ENCODE measurements around the gene HSPA5.

HSPA5 gene

DNA sequence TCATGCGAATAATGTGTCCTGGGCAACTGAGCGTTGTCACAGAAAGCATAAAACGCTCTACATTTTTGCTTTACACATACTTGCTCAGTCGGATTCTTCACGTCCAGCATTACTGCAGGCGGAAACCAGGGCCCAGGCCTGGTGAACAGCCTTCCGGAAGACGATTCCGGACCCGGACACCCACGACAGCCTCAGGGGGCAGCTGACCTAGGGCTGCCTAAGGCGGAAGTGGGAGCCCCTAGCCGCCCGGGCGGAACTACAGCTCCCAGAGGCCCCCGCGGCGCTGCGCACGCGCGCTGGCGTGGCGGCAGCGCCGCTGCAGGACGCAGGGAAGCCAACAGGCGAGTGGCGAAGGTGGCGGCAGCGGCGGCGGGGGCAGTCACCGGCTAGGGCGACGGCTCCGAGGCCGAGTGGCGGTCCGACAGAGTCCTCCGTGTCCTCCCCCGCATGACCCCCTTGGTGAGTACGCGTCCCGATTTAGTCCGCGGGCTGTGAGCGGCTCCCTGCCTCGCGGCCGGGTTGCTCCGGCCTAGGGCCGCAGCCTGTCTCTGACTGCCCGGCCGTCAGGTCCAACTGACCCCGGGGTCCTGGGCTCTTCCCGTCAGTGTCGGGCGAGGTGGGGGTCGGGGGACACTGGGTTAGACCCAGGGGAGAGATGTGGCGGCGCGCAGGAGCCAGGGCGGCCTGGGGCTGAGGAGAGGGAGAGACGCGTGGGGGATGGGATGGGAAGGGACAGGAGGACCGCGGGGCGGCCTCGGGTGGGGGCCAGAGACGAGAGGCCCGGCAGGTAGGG lies 20.6 kb upstream of the HSPA5 start, which contains the start of gene GAPVD1 (continued):
- TF ChIP-seq, protein P1, sequence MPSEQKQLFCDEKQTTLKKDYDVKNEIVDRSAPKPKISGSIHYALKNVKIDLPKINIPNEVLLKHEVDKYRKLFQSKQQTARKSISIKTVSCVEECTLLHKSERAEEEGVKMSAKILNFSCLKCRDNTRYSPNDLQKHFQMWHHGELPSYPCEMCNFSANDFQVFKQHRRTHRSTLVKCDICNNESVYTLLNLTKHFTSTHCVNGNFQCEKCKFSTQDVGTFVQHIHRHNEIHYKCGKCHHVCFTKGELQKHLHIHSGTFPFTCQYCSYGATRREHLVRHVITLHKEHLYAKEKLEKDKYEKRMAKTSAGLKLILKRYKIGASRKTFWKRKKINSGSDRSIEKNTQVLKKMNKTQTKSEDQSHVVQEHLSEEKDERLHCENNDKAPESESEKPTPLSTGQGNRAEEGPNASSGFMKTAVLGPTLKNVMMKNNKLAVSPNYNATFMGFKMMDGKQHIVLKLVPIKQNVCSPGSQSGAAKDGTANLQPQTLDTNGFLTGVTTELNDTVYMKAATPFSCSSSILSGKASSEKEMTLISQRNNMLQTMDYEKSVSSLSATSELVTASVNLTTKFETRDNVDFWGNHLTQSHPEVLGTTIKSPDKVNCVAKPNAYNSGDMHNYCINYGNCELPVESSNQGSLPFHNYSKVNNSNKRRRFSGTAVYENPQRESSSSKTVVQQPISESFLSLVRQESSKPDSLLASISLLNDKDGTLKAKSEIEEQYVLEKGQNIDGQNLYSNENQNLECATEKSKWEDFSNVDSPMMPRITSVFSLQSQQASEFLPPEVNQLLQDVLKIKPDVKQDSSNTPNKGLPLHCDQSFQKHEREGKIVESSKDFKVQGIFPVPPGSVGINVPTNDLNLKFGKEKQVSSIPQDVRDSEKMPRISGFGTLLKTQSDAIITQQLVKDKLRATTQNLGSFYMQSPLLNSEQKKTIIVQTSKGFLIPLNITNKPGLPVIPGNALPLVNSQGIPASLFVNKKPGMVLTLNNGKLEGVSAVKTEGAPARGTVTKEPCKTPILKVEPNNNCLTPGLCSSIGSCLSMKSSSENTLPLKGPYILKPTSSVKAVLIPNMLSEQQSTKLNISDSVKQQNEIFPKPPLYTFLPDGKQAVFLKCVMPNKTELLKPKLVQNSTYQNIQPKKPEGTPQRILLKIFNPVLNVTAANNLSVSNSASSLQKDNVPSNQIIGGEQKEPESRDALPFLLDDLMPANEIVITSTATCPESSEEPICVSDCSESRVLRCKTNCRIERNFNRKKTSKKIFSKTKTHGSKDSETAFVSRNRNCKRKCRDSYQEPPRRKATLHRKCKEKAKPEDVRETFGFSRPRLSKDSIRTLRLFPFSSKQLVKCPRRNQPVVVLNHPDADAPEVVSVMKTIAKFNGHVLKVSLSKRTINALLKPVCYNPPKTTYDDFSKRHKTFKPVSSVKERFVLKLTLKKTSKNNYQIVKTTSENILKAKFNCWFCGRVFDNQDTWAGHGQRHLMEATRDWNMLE (tag by site-specific recombination; conservative IDR thresholded peaks at IDR 0.05; ENCODE audit: low read depth): peak; percentile 71
- TF ChIP-seq ZNF341 (tag by site-specific recombination; IDR thresholded peaks at IDR 0.05; ENCODE audit: low read depth): peak; percentile 35; the same call in 1 of the 2 replicates
- peak; percentile 92 for TF ChIP-seq SCRT2 (tag by site-specific recombination; IDR thresholded peaks at IDR 0.05)
- TF ChIP-seq REPIN1 (tag by site-specific recombination; IDR thresholded peaks at IDR 0.05; ENCODE audit: low read depth): no peak
- TF ChIP-seq, protein P2, sequence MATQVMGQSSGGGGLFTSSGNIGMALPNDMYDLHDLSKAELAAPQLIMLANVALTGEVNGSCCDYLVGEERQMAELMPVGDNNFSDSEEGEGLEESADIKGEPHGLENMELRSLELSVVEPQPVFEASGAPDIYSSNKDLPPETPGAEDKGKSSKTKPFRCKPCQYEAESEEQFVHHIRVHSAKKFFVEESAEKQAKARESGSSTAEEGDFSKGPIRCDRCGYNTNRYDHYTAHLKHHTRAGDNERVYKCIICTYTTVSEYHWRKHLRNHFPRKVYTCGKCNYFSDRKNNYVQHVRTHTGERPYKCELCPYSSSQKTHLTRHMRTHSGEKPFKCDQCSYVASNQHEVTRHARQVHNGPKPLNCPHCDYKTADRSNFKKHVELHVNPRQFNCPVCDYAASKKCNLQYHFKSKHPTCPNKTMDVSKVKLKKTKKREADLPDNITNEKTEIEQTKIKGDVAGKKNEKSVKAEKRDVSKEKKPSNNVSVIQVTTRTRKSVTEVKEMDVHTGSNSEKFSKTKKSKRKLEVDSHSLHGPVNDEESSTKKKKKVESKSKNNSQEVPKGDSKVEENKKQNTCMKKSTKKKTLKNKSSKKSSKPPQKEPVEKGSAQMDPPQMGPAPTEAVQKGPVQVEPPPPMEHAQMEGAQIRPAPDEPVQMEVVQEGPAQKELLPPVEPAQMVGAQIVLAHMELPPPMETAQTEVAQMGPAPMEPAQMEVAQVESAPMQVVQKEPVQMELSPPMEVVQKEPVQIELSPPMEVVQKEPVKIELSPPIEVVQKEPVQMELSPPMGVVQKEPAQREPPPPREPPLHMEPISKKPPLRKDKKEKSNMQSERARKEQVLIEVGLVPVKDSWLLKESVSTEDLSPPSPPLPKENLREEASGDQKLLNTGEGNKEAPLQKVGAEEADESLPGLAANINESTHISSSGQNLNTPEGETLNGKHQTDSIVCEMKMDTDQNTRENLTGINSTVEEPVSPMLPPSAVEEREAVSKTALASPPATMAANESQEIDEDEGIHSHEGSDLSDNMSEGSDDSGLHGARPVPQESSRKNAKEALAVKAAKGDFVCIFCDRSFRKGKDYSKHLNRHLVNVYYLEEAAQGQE (tag by site-specific recombination; IDR thresholded peaks at IDR 0.05): no peak; the same call in 1 of the 2 replicates
- TF ChIP-seq ZFP41 (tag by site-specific recombination; IDR thresholded peaks at IDR 0.05; ENCODE audit: borderline replicate concordance): no peak
- TF ChIP-seq, protein P3, sequence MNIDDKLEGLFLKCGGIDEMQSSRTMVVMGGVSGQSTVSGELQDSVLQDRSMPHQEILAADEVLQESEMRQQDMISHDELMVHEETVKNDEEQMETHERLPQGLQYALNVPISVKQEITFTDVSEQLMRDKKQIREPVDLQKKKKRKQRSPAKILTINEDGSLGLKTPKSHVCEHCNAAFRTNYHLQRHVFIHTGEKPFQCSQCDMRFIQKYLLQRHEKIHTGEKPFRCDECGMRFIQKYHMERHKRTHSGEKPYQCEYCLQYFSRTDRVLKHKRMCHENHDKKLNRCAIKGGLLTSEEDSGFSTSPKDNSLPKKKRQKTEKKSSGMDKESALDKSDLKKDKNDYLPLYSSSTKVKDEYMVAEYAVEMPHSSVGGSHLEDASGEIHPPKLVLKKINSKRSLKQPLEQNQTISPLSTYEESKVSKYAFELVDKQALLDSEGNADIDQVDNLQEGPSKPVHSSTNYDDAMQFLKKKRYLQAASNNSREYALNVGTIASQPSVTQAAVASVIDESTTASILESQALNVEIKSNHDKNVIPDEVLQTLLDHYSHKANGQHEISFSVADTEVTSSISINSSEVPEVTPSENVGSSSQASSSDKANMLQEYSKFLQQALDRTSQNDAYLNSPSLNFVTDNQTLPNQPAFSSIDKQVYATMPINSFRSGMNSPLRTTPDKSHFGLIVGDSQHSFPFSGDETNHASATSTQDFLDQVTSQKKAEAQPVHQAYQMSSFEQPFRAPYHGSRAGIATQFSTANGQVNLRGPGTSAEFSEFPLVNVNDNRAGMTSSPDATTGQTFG (tag by site-specific recombination; IDR thresholded peaks at IDR 0.05; ENCODE audit: borderline replicate concordance): no peak
- TF ChIP-seq ZNF354C (tag by site-specific recombination; IDR thresholded peaks at IDR 0.05; ENCODE audit: borderline replicate concordance, low read depth): no peak
- TF ChIP-seq, protein P4, sequence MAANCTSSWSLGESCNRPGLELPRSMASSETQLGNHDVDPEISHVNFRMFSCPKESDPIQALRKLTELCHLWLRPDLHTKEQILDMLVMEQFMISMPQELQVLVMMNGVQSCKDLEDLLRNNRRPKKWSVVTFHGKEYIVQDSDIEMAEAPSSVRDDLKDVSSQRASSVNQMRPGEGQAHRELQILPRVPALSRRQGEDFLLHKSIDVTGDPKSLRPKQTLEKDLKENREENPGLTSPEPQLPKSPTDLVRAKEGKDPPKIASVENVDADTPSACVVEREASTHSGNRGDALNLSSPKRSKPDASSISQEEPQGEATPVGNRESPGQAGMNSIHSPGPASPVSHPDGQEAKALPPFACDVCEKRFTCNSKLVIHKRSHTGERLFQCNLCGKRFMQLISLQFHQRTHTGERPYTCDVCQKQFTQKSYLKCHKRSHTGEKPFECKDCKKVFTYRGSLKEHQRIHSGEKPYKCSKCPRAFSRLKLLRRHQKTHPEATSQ (tag by site-specific recombination; IDR thresholded peaks at IDR 0.05): peak; percentile 35; the same call in 1 of the 2 replicates
- TF ChIP-seq, protein P5, sequence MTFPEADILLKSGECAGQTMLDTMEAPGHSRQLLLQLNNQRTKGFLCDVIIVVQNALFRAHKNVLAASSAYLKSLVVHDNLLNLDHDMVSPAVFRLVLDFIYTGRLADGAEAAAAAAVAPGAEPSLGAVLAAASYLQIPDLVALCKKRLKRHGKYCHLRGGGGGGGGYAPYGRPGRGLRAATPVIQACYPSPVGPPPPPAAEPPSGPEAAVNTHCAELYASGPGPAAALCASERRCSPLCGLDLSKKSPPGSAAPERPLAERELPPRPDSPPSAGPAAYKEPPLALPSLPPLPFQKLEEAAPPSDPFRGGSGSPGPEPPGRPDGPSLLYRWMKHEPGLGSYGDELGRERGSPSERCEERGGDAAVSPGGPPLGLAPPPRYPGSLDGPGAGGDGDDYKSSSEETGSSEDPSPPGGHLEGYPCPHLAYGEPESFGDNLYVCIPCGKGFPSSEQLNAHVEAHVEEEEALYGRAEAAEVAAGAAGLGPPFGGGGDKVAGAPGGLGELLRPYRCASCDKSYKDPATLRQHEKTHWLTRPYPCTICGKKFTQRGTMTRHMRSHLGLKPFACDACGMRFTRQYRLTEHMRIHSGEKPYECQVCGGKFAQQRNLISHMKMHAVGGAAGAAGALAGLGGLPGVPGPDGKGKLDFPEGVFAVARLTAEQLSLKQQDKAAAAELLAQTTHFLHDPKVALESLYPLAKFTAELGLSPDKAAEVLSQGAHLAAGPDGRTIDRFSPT (tag by site-specific recombination; IDR thresholded peaks at IDR 0.05): no peak
- TF ChIP-seq ZNF146 (tag by site-specific recombination; IDR thresholded peaks at IDR 0.05): no peak
- no peak for TF ChIP-seq ZNF16 (tag by site-specific recombination; IDR thresholded peaks at IDR 0.05; ENCODE audit: low read depth)
- TF ChIP-seq ZNF292 (tag by site-specific recombination; IDR thresholded peaks at IDR 0.05; ENCODE audit: borderline replicate concordance, low read depth): no peak
- no peak for TF ChIP-seq ZNF423 (tag by site-specific recombination; IDR thresholded peaks at IDR 0.05)
- TF ChIP-seq, protein P6, sequence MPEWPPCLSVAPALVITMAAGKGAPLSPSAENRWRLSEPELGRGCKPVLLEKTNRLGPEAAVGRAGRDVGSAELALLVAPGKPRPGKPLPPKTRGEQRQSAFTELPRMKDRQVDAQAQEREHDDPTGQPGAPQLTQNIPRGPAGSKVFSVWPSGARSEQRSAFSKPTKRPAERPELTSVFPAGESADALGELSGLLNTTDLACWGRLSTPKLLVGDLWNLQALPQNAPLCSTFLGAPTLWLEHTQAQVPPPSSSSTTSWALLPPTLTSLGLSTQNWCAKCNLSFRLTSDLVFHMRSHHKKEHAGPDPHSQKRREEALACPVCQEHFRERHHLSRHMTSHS (tag by site-specific recombination; IDR thresholded peaks at IDR 0.05): no peak
- no peak for TF ChIP-seq RBAK (tag by site-specific recombination; IDR thresholded peaks at IDR 0.05)
- no peak for TF ChIP-seq ZNF140 (tag by site-specific recombination; IDR thresholded peaks at IDR 0.05)
- TF ChIP-seq ZBTB1 (tag by site-specific recombination; IDR thresholded peaks at IDR 0.05): no peak
- no peak for TF ChIP-seq ZNF623 (tag by site-specific recombination; IDR thresholded peaks at IDR 0.05)
- no peak for TF ChIP-seq ZNF830 (tag by site-specific recombination; IDR thresholded peaks at IDR 0.05; ENCODE audit: low read depth)
- no peak for TF ChIP-seq BCL11B (tag by site-specific recombination; IDR thresholded peaks at IDR 0.05; ENCODE audit: low read depth)
- no peak for TF ChIP-seq ZNF701 (tag by site-specific recombination; IDR thresholded peaks at IDR 0.05)
- TF ChIP-seq ZNF624 (tag by site-specific recombination; IDR thresholded peaks at IDR 0.05): no peak

Measured in HEK293 (cell line).